ENCODE results near the gene ARL4A.

ARL4A gene

DNA sequence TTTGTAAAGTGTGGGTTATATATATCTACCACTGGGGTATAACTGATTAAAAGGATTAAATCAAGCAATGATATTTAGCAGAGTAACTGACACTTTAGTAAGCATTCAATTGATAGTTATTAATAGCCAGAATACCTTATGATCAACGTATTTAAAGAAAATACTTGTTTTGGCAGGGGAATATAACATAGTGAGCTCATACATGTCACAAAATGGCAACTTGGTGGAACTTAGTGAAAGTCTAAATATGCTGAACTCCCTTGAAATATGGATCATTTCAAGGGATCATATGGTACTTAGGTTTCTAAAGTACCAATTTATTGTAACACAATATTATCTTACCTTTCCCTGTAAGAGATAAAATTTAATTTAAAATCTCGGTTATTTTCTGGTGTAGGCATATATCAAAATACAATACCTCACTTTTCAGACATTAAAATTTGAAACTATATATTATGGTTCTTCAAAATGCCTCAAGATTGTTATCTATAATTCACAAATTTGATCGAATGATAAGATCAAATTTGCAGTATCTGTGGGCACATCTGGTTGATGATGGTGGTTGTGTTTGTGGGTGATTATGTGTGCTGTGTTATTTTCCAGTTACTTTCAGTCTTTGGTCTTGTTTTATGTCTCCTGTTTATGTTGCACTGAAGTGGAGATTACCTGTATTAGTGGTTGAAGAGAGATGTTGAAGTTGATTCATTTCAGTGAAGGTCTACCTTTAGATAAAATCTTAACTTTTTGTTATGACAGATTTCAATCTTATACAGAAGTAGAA lies 5.2 kb downstream of the ARL4A start:
- no peak for TF ChIP-seq OSR1 (CRISPR knock-in tag; IDR thresholded peaks at IDR 0.05)
- ATAC-seq, result no peak

DNA sequence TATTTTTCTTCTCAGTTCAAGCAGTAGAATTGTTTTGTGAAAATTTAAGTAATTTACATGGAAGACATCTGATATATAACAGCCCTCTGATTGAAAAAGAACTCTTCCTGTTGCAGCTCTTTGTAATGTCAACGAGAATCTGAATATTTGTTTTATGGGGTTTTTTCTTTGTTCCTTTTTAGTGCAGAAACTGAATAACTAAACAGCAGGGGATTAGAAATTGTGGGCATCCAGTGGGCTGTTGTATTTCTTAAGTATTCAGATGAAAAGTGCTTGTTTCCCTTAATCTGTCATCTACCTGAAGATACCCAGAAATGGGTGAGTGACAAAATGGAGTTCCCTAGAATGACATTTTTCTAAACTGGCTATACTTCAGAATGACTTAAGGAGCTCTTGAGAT lies 7.4 kb downstream of the ARL4A start:
- no peak for ATAC-seq
- TF ChIP-seq TCF4 (CRISPR knock-in tag; IDR thresholded peaks at IDR 0.05; ENCODE audit: borderline replicate concordance), result no peak
- TF ChIP-seq TOX (CRISPR knock-in tag; IDR thresholded peaks at IDR 0.05; ENCODE audit: borderline replicate concordance), result no peak
- TF ChIP-seq ZNF8 (CRISPR knock-in tag; IDR thresholded peaks at IDR 0.05), result no peak
- no peak for TF ChIP-seq ISL1 (CRISPR knock-in tag; IDR thresholded peaks at IDR 0.05)
- TF ChIP-seq ZC3H10 (CRISPR knock-in tag; IDR thresholded peaks at IDR 0.05), result no peak
- TF ChIP-seq GLIS3 (CRISPR knock-in tag; IDR thresholded peaks at IDR 0.05), result no peak
- TF ChIP-seq ZFP30 (CRISPR knock-in tag; IDR thresholded peaks at IDR 0.05), result no peak
- no peak for TF ChIP-seq CREB5 (CRISPR knock-in tag; IDR thresholded peaks at IDR 0.05; ENCODE audit: low read depth)
- no peak for TF ChIP-seq ZNF70 (CRISPR knock-in tag; IDR thresholded peaks at IDR 0.05)

- no peak for ATAC-seq
- TF ChIP-seq RARB (CRISPR knock-in tag; IDR thresholded peaks at IDR 0.05) (no peak), PPARA (CRISPR knock-in tag; IDR thresholded peaks at IDR 0.05; ENCODE audit: borderline replicate concordance) (no peak), GLIS3 (CRISPR knock-in tag; IDR thresholded peaks at IDR 0.05) (no peak)
Measured at GRCh38 chr7:12695965-12696364, 8.5 kb downstream of the ARL4A start.

- TF ChIP-seq ZC3H10 (CRISPR knock-in tag; IDR thresholded peaks at IDR 0.05), result no peak
- ATAC-seq, result no peak
Measured at GRCh38 chr7:12699299-12699698, 11.9 kb downstream of the ARL4A start.

- ATAC-seq, result no peak
- TF ChIP-seq ZC3H10 (CRISPR knock-in tag; IDR thresholded peaks at IDR 0.05) (no peak), ZFP3 (CRISPR knock-in tag; IDR thresholded peaks at IDR 0.05) (no peak), SNAI2 (CRISPR knock-in tag; IDR thresholded peaks at IDR 0.05) (no peak), PPARA (CRISPR knock-in tag; IDR thresholded peaks at IDR 0.05; ENCODE audit: borderline replicate concordance) (no peak), RARB (CRISPR knock-in tag; IDR thresholded peaks at IDR 0.05) (no peak), ESRRG (CRISPR knock-in tag; IDR thresholded peaks at IDR 0.05) (no peak), TCF4 (CRISPR knock-in tag; IDR thresholded peaks at IDR 0.05; ENCODE audit: borderline replicate concordance) (no peak), BACH2 (CRISPR knock-in tag; IDR thresholded peaks at IDR 0.05; ENCODE audit: borderline replicate concordance) (no peak), ISL1 (CRISPR knock-in tag; IDR thresholded peaks at IDR 0.05) (no peak), CSDC2 (CRISPR knock-in tag; IDR thresholded peaks at IDR 0.05) (no peak), ZNF8 (CRISPR knock-in tag; IDR thresholded peaks at IDR 0.05) (no peak), ZNF565 (CRISPR knock-in tag; conservative IDR thresholded peaks at IDR 0.05; ENCODE audit: low read depth) (no peak), TSHZ2 (CRISPR knock-in tag; IDR thresholded peaks at IDR 0.05) (no peak), ZFP30 (CRISPR knock-in tag; IDR thresholded peaks at IDR 0.05) (no peak), ZNF70 (CRISPR knock-in tag; IDR thresholded peaks at IDR 0.05) (no peak), CREB5 (CRISPR knock-in tag; IDR thresholded peaks at IDR 0.05; ENCODE audit: low read depth) (no peak), OSR1 (CRISPR knock-in tag; IDR thresholded peaks at IDR 0.05) (no peak), PATZ1 (CRISPR knock-in tag; IDR thresholded peaks at IDR 0.05; ENCODE audit: borderline replicate concordance) (no peak), GLIS3 (CRISPR knock-in tag; IDR thresholded peaks at IDR 0.05) (no peak)
- TF ChIP-seq, protein P1, sequence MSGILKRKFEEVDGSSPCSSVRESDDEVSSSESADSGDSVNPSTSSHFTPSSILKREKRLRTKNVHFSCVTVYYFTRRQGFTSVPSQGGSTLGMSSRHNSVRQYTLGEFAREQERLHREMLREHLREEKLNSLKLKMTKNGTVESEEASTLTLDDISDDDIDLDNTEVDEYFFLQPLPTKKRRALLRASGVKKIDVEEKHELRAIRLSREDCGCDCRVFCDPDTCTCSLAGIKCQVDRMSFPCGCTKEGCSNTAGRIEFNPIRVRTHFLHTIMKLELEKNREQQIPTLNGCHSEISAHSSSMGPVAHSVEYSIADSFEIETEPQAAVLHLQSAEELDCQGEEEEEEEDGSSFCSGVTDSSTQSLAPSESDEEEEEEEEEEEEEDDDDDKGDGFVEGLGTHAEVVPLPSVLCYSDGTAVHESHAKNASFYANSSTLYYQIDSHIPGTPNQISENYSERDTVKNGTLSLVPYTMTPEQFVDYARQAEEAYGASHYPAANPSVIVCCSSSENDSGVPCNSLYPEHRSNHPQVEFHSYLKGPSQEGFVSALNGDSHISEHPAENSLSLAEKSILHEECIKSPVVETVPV (CRISPR knock-in tag; IDR thresholded peaks at IDR 0.05), result no peak
Measured at GRCh38 chr7:12701433-12701832, 14.0 kb downstream of the ARL4A start.

Data from SK-N-SH treated with all-trans-retinoic acid at 6 μM for 48 hours (cell line).